NB4 (cell line): Measurements from ENCODE around the gene MYH9.

Experiments used
- DNase-seq: peaks from one replicate; pipeline ENCODE4 v3.0.0; 2010; ENCODE audit warnings: low read depth
- H3K4me3 ChIP-seq: one replicate; pipeline ENCODE4 v1.5.1; 2011; ENCODE audit warnings: mild to moderate bottlenecking, low read depth, low read length, moderate library complexity
- CTCF ChIP-seq: IDR thresholded peaks from one replicate; pipeline ENCODE4 v1.5.1; 2012; ENCODE audit warnings: low read depth, low read length
- MYC ChIP-seq: IDR thresholded peaks from 2 replicates; pipeline ENCODE4 v1.6.1; 2011; ENCODE audit warnings: low read depth, low read length
- POLR2A ChIP-seq: IDR thresholded peaks from 2 replicates; pipeline ENCODE4 v1.6.1; 2011; ENCODE audit warnings: mild to moderate bottlenecking; ENCODE audit not compliant: insufficient read length; ENCODE audit errors: extremely low read depth
- TF ChIP-seq, protein P1 (sequence below): IDR thresholded peaks from 2 replicates; pipeline ENCODE4 v1.6.1; 2011; ENCODE audit warnings: low read depth, low read length

Gene MYH9

DNA sequence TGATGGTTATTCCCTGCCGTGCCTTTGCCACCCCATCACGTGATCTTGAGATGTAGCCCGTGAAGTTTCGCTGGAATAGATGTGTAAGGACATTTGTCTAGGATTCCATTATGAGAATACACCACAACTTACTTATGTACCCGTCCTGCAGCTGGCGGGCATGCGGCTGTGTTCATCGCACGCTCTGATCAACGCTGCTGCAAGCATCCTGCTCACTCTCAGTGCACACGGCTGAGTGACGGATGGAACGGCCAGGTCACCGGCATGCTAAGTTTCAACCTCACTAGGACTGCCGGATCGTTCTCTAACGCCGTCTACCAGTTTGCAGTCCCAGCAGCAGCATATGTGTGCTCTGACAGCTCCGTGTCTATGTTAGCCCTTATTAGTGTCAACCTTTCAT lies 90.2 kb downstream of the MYH9 start:
- no peak for DNase-seq
- H3K4me3 ChIP-seq, result no peak overlapping the region
- TF ChIP-seq CTCF, result no peak
- no peak for TF ChIP-seq POLR2A
- TF ChIP-seq, protein P1, sequence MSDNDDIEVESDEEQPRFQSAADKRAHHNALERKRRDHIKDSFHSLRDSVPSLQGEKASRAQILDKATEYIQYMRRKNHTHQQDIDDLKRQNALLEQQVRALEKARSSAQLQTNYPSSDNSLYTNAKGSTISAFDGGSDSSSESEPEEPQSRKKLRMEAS, result no peak
- TF ChIP-seq MYC, result no peak

GRCh38 chr22:36296690-36297089 lies 91.1 kb downstream of the MYH9 start:
- TF ChIP-seq MYC (no peak), POLR2A (no peak), CTCF (no peak)
- DNase-seq, result no peak
- H3K4me3 ChIP-seq, result no peak overlapping the region

- no peak overlapping the region for H3K4me3 ChIP-seq
- no peak for DNase-seq
- TF ChIP-seq CTCF, result no peak
- TF ChIP-seq, protein P1, result no peak
- no peak for TF ChIP-seq POLR2A
- TF ChIP-seq MYC, result no peak
Observed at GRCh38 chr22:36295247-36295646, 92.5 kb downstream of the MYH9 start.

DNA sequence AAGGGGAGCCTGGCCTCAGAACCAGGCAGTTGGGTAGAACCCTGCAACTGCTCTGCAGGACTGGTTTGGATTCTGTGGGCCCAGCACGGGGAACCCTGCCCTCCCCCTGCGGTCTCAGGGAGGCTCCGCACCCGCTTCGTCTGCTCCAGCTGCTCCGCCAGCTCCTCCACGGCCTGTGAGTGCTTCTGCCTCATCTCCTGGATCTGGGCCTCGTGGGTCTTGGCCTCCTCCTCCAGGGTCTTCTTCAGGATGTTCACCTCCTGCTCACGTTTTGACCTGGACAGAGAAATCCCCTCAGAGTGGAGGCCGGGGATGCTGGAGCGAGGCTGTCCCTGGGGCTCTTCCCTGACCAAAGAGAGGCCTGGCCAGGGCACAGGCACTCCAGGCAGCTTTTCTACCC lies 93.0 kb downstream of the MYH9 start:
- TF ChIP-seq, protein P1, result no peak
- TF ChIP-seq POLR2A, result no peak
- TF ChIP-seq MYC, result no peak
- no peak for DNase-seq
- H3K4me3 ChIP-seq, result no peak overlapping the region

DNA sequence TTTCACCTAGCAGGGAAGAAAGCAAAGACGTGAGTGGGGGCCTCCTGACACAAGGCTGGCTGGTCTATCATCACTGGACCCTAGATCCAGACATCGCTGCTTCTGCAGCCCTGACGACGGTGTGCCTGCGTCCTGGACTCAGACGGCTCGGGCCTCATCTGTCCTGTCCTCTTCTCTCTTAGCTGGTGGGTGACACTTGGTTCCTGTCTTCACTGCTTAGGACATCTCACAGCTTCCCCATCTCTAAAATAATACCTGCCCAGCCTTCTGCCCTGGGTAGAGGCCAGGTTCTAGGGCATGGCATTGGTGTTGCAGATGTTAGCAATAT lies 93.5 kb downstream of the MYH9 start:
- H3K4me3 ChIP-seq, result no peak overlapping the region
- DNase-seq, result no peak
- TF ChIP-seq MYC (no peak), POLR2A (no peak), CTCF (no peak)
- TF ChIP-seq, protein P1, result no peak

GRCh38 chr22:36293606-36294292 lies 94.0 kb downstream of the MYH9 start:
- H3K4me3 ChIP-seq, result no peak overlapping the region
- DNase-seq, result no peak
- no peak for TF ChIP-seq POLR2A
- TF ChIP-seq, protein P1, result no peak
- no peak for TF ChIP-seq MYC
- no peak for TF ChIP-seq CTCF
